GM18526 (cell line): Measurements from ENCODE around the gene DLL4.

Experiments
- POLR2A ChIP-seq: IDR thresholded peaks from 3 replicates; pipeline ENCODE4 v1.6.1; 2011; ENCODE audit not compliant: insufficient read length; ENCODE audit errors: extremely low read depth

Gene DLL4

GRCh38 chr15:40917585-40917984 lies 11.6 kb upstream of the DLL4 start:
- no peak for TF ChIP-seq POLR2A

DNA sequence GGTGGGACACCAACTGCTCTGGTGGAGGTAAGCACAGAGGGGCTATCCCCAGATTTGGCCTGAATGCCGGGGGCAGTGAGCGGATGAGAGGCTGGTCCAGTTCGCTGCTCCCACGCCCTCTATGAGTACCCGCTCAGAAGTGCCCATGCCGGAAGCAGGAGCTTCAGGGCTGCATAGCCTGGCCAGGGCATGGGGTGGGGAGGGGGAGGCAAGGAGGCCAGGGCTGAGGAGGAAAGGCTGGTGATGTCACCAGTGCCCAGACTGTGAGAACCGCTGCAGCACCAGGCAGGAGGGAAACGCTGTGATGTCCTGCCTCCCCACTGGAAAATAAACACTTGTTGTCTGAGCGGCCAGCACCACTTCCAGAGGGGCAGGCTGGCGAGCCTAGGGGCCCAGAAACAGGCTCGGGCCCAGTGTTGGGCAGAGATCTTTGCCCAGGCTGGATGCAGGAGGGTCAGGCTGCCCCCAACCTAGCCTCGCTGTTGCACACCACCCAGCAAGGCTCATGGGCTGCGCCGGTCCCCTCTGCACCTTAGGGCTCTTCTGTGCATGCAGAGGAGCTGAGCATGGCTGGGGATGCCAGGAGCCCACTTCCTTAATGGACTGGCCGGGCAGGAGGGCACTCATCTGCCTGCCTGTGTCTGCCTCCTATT lies 10.9 kb upstream of the DLL4 start:
- TF ChIP-seq POLR2A, result no peak

- TF ChIP-seq POLR2A, result no peak
Observed at GRCh38 chr15:40918799-40919392, 10.2 kb upstream of the DLL4 start.

DNA sequence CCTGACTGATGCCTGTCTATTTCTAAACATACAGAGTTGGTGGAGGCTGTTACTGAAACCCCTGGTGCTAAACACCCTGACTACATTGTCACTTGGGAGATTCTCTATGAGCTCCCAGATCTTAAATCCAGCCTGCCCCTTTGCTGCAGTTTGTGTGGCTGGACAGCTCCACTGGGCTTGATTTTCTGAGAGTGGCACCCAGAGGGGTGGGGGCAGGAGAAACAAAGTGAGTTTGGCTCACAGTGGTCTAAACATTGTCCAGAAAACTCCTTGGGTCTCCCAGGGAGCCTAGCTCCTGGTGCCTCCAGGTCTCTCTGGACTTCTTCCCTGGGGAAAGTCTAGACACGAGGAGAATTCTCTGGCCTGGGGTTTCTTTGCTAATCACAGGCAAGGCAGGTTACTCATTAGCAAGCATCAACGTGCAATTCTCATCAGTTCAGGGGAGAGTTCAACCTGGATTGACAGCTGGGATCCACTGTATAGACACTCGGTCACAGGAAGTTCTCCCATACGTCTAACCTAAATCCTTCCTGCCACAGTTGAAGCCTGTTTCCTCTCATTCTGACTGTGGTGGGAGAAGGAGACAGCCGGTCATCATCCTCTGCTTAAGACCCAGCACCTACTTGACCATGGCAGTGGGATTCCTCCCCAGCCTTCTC lies 7.1 kb upstream of the DLL4 start:
- TF ChIP-seq POLR2A, result no peak

DNA sequence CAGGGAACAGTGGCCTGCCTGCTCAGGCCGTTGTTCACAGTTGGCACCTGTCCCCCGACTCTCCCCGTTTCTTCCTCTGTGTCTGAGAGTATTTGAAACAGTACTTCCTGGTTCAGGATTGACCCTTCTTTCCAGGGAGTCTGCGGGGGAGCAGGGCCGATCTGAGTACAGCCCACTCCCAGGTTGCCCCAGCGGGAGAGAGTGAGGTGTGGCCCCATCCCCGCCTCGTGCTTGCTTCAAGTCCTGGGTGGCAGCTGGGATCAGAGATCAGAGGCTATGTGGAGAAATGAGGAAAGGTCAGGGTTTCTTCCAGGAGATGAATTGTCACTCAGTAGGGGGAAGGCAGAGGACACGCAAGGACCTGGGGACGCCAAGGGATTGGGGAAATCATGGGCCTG lies 6.5 kb upstream of the DLL4 start:
- no peak for TF ChIP-seq POLR2A

GRCh38 chr15:40923551-40923950 lies 5.6 kb upstream of the DLL4 start:
- TF ChIP-seq POLR2A, result no peak

GRCh38 chr15:40925495-40925862 lies 3.7 kb upstream of the DLL4 start:
- no peak for TF ChIP-seq POLR2A

- TF ChIP-seq POLR2A, result no peak
Observed at GRCh38 chr15:40925863-40926658, 3.1 kb upstream of the DLL4 start.

DNA sequence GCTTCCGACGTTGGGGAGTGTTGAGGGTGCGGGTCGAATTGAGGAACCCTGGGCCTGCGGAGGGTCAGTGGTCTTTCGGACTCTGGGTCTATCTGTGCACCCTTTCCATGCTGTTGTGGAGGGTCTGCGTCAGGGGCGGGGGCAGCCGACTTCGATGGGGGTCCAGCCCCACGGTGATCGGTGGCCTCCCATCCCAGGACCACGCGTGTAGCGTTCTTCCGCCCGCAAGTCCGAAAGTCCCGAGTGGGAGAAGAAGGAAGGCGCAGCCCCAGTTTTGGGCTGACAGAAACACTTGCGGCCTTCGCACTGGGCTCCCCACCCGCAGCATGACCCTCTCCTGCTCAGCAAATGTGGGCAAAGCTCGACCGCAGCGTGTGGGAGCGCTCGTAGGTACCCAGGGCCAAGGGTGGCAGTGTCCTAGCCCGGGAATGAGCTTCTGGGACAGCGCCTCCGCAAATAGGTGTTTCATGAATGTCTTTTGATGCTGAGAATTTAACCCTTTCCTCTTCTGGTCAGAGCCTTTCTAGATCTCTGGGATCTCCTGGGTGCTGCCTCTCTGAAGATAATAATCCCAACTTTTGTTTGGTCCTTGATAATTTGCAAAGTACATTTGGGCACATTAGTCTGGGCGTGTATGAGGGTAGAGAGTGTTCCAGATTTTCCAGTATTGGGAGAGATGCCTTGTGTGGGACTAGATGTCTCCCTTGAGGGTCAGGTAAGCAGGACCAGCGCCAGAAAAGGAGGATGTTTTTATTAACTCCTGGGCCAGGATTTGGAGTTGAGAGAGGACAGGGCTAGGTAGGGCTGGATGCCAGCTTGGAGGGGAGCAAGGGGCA lies 2.3 kb upstream of the DLL4 start:
- no peak for TF ChIP-seq POLR2A

GRCh38 chr15:40927495-40927872 lies 1.7 kb upstream of the DLL4 start:
- no peak for TF ChIP-seq POLR2A

DNA sequence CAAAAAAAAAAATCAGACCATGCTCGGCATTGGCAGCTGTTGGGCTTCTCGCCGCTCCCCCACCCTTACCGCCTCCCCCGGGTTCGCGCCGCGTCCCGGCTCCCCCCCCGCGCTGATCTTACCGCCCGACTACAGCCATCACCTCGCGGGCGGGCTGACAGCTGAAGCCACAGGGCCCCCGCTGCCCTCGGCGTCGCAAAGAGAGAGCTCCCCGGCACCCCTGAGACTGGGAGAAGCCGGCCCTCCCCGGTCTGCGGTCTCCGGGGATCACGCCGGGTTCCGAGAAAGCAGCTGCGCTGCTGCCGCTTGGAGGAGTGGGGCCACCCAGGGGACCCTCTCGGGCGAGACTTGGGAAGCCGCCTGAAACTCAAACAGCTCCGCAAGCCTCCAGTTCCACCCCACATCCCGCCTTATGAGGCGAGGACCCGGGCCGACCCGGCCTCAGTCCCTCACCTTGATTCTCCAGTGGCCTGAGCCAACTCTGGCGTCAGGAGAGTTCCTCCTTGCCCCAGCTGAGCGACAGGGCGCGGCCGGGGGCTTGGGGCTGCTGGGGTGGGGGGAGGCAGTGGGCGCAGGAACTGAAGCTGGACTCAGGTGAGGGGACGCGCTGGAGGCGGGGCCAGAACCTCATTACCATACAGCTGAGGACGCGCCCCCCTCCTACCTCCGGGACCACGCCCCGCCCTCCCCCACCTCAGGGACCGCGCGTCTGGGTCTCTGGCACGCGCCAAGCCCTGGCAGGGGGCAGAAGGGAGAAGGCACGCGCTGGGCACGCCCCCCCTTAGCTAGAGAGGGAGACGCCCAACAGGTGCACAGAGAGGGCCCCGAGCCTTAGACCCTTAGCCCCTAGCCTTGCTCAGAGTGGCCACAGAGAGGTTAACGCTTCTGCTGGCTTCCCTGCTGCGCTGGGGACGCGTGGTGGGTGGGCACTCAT lies 1.0 kb upstream of the DLL4 start:
- TF ChIP-seq POLR2A, result no peak

DNA sequence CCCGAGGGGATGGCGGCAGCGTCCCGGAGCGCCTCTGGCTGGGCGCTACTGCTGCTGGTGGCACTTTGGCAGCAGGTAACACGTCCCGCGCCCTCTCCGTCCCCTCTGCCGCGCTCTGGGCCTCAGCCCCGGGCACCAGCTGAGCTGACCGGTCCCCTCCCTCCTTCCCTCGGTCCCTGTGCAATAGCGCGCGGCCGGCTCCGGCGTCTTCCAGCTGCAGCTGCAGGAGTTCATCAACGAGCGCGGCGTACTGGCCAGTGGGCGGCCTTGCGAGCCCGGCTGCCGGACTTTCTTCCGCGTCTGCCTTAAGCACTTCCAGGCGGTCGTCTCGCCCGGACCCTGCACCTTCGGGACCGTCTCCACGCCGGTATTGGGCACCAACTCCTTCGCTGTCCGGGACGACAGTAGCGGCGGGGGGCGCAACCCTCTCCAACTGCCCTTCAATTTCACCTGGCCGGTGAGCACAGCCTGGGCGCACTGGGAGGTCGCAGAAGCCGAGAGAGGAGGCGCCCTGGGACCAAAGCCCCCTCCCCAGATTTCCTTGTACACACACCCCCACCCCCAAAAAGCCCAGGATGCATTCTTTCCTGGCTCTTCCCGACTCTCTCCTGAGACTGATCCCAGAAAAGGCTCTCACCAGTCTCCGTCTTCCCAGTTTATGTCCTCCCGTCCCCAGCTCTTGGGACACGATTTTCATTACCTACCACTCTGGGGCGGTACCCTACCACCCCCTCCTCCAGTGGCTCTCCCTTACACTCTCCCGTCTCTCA lies 705 bp downstream of the DLL4 start:
- TF ChIP-seq POLR2A, result no peak
